Measurements from ENCODE around the gene E4F1.
"Not testable (repeated sequence)": the region's sequence is repeated elsewhere in the genome, so short reads cannot be mapped to it uniquely, and the experiment has no call there.

The E4F1 gene

GRCh38 chr16:2244926-2245795 lies 21.8 kb downstream of the E4F1 start:
- DNase-seq (ENCODE audit: low read depth in 2 of 2), result no peak

- DNase-seq (ENCODE audit: low read depth in 2 of 2), result no peak
These were observed 23.0 kb downstream of the E4F1 start for GRCh38 chr16:2246301-2246885.

- DNase-seq (ENCODE audit: low read depth in 2 of 2), result no peak
These were observed 27.4 kb downstream of the E4F1 start for GRCh38 chr16:2250652-2251295.

GRCh38 chr16:2251296-2252111 lies 28.1 kb downstream of the E4F1 start, which contains the start of gene ECI1:
Gene ECI1 (minus strand): TSS chr16:2251587. CDS start chr16:2251566, 21 bp downstream.
- DNase-seq (ENCODE audit: low read depth in 2 of 2), result peak; percentile 55 to 85

GRCh38 chr16:2252806-2253148 lies 29.4 kb downstream of the E4F1 start:
- no peak for DNase-seq (ENCODE audit: low read depth in 2 of 2)

- no peak for DNase-seq (ENCODE audit: low read depth in 2 of 2)
These were observed 29.9 kb downstream of the E4F1 start for GRCh38 chr16:2253293-2253692.

GRCh38 chr16:2256531-2257140 lies 33.2 kb downstream of the E4F1 start:
- no peak for DNase-seq (ENCODE audit: low read depth in 2 of 2)

- DNase-seq (ENCODE audit: low read depth in 2 of 2), result no peak
These were observed 34.3 kb downstream of the E4F1 start for GRCh38 chr16:2257726-2258125.

- not testable (repeated sequence) for DNase-seq (ENCODE audit: low read depth in 2 of 2)
These were observed 35.1 kb downstream of the E4F1 start for GRCh38 chr16:2258530-2258929.

- DNase-seq (ENCODE audit: low read depth in 2 of 2), result no peak
These were observed 36.9 kb downstream of the E4F1 start for GRCh38 chr16:2260250-2260649.

- not testable (repeated sequence) for DNase-seq (ENCODE audit: low read depth in 2 of 2)
These were observed 39.6 kb downstream of the E4F1 start for GRCh38 chr16:2263026-2263425.

GRCh38 chr16:2266887-2267286 lies 43.5 kb downstream of the E4F1 start:
- not testable (repeated sequence) for DNase-seq (ENCODE audit: low read depth in 2 of 2)

- DNase-seq (ENCODE audit: low read depth in 2 of 2), result not testable (repeated sequence)
These were observed 44.1 kb downstream of the E4F1 start for GRCh38 chr16:2267505-2267912.

- DNase-seq (ENCODE audit: low read depth in 2 of 2), result peak; percentile 93 to 95
These were observed 44.7 kb downstream of the E4F1 start, which contains the start of gene RNPS1 for GRCh38 chr16:2267913-2268666. Gene RNPS1 (minus strand): TSS chr16:2268126. CDS start chr16:2264643, 3,483 bp downstream.

- no peak for DNase-seq (ENCODE audit: low read depth in 2 of 2)
These were observed 46.7 kb downstream of the E4F1 start for GRCh38 chr16:2270070-2270462.

- DNase-seq (ENCODE audit: low read depth in 2 of 2), result no peak
These were observed 47.4 kb downstream of the E4F1 start for GRCh38 chr16:2270588-2271470.

GRCh38 chr16:2271848-2272461 lies 48.6 kb downstream of the E4F1 start:
- DNase-seq (ENCODE audit: low read depth in 2 of 2), result no peak

- no peak for DNase-seq (ENCODE audit: low read depth in 2 of 2)
These were observed 50.1 kb downstream of the E4F1 start for GRCh38 chr16:2273484-2273883.

GRCh38 chr16:2273931-2274330 lies 50.5 kb downstream of the E4F1 start:
- DNase-seq (ENCODE audit: low read depth in 2 of 2), result no peak
